Esophagus muscularis mucosa (tissue), 4 donors: Measurements from ENCODE around the gene BMP2K. TPM values are rescaled to one million over a fixed set of nuclear protein-coding genes. Genes with fewer than 3 reads are reported as not detected.

Experiments used
- DNase-seq: peaks from one replicate; pipeline ENCODE4 v3.0.0-alpha.2; 2017; ENCODE audit errors: extremely low spot score
- H3K27ac ChIP-seq, 4 donors: fragments of 200-600 bp; sonication (generic); replicated peaks in 1 of 4; 1 replicate in 3 of 4; 2 replicates in 1 of 4; pipeline ENCODE4 v1.5.1; 2016 to 2019; ENCODE audit warnings: mild to moderate bottlenecking in 1 of 4
- H3K27me3 ChIP-seq, 4 donors: fragments of 200-600 bp; sonication (generic); one replicate each; pipeline versions ENCODE4 v1.5.1 to v1.6.0; 2016 to 2019
- H3K36me3 ChIP-seq, 4 donors: fragments of 200-600 bp; sonication (generic); one replicate each; pipeline ENCODE4 v1.5.1; 2016 to 2019
- H3K4me1 ChIP-seq, 4 donors: fragments of 200-600 bp; sonication (generic); one replicate each; pipeline ENCODE4 v1.5.1; 2016 to 2019
- H3K4me3 ChIP-seq, 4 donors: fragments of 200-600 bp; sonication (generic); 1 replicate in 2 of 4; 2 replicates in 2 of 4; pipeline ENCODE4 v1.5.1; 2016 to 2019; ENCODE audit warnings: mild to moderate bottlenecking in 4 of 4, moderate library complexity in 1 of 4
- H3K9me3 ChIP-seq, 4 donors: fragments of 200-600 bp; sonication (generic); 1 replicate in 3 of 4; 2 replicates in 1 of 4; pipeline ENCODE4 v1.5.1; 2016 to 2019
- CTCF ChIP-seq, 3 experiments: fragments of 200-600 bp in 2 of 3; fragments of 450-650 bp in 1 of 3; sonication (generic) in 2 of 3; IDR thresholded peaks; one replicate each; pipeline ENCODE4 v1.5.1; 2017 to 2019; ENCODE audit warnings: antibody characterized with exemption in 3 of 3, mild to moderate bottlenecking in 2 of 3, moderate library complexity in 1 of 3
- EP300 ChIP-seq: sonication (generic); formaldehyde crosslinking; IDR thresholded peaks from one replicate; pipeline ENCODE4 v1.6.1; 2017; ENCODE audit warnings: antibody characterized with exemption
- POLR2A ChIP-seq: fragments of 450-650 bp; IDR thresholded peaks from one replicate; pipeline ENCODE4 v1.6.1; 2017; ENCODE audit warnings: antibody characterized with exemption, moderate library complexity, mild to moderate bottlenecking, low read depth
- POLR2AphosphoS5 ChIP-seq, 2 donors: sonication (generic); formaldehyde crosslinking; IDR thresholded peaks; one replicate each; pipeline ENCODE4 v1.6.1; 2017; ENCODE audit warnings: antibody characterized with exemption in 2 of 2
- WGBS: methylation state at CpG from one replicate; pipeline ENCODE4 v1.1.5; 2018; 5-methylcytosine and 5-hydroxymethylcytosine counted together
- intact Hi-C: fragments of 100-400 bp; cut with DNase I; formaldehyde crosslinking; loops from one replicate; pipeline ENCODE4 v1.15.1; 2023
- total RNA-seq, 4 donors: library from RNA; depleted of rRNA; stranded (reverse); fragments of >200 nt; gene quantifications; one replicate each; pipeline versions ENCODE4 v1.1.0 to v1.2.1, GENCODE V29; 2016

Gene BMP2K
- total RNA-seq, 4 donors from 2014 or later: 42.5 to 53.0 (median 45.0) TPM

DNA sequence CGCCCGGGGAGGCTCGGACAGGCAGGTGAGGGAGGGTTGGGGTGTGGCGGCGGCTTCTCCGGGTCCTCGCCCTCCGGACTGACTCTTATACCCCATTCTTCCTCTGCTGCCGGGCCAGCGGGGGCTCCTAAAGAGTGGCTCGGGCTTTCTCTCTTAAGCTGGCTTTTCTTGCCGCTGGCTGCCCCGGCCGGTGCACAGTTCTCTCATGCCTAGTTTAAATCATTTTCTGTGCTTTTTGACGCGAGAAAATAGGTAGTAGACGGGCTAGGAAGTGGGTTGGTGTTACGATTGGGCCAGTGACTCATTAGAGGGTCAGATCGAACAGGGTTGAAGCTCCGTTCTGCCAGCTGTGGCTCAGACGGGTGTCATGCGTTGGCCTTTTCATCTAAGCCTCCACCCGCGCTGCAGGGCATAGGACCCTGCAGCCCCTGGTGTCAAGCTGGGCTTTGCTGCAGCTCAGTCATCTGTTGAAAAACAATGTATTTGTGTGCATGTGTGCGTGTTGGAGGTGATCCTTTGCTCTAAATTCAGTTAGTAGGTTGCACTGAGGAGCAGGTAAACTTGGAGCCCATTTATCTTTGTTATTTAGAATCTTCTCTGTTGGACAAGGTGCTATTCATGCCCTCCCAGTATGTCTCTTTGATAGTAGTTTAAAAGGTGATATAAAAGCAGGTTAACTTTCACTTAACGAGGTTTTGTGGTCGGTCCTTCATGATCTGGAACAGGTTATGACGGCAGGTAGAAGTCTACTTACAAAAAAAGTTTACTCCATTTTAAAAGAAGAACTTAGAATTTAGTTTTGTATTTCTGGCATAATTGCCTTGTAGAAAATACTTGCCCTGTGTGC, 802 bp downstream of the BMP2K start:
- H3K27me3 ChIP-seq: no peaks in the 10 kb centered on the region
- peak overlapping the region; percentile 65 to 98 (median 87) for H3K4me3 ChIP-seq
- intact Hi-C loops: loop anchor here (10.0 kb wide), 1 partner anchor 88 kb away; no protein-coding TSS in a partner anchor
- TF ChIP-seq EP300: no peak
- H3K4me1 ChIP-seq: peaks cover 34 to 61% (median 55%) of the 10 kb centered on the region in 4 donors
- WGBS: 4% methylated on average over 20 of the region's 28 CpGs
- no peak for DNase-seq
- H3K36me3 ChIP-seq: no peaks in the 10 kb centered on the region
- H3K27ac ChIP-seq: peak overlapping the region; percentile 96 to 100 (median 98)
- H3K9me3 ChIP-seq: no peaks in the 10 kb centered on the region

- 72% methylated on average over 8 of the region's 8 CpGs for WGBS
- Histone ChIP-seq H3K4me3 (peak overlapping the region; percentile 65 to 98 (median 87)), H3K36me3 (no peaks in the 10 kb centered on the region), H3K4me1 (peaks cover 34 to 63% (median 58%) of the 10 kb centered on the region in 4 donors), H3K9me3 (no peaks in the 10 kb centered on the region), H3K27me3 (no peaks in the 10 kb centered on the region), H3K27ac (peak overlapping the region in 3 of 4 donors; percentile 96 to 100 (median 98))
- DNase-seq: no peak
- TF ChIP-seq POLR2A (no peak), POLR2AphosphoS5 (IDR thresholded peaks at IDR 0.05) (no peak), EP300 (no peak), CTCF (IDR thresholded peaks at IDR 0.05) (no peak)
- intact Hi-C loops: loop anchor here (10.0 kb wide), 1 partner anchor 87 kb away; no protein-coding TSS in a partner anchor
These were observed 1.4 kb downstream of the BMP2K start for GRCh38 chr4:78777576-78777940.

DNA sequence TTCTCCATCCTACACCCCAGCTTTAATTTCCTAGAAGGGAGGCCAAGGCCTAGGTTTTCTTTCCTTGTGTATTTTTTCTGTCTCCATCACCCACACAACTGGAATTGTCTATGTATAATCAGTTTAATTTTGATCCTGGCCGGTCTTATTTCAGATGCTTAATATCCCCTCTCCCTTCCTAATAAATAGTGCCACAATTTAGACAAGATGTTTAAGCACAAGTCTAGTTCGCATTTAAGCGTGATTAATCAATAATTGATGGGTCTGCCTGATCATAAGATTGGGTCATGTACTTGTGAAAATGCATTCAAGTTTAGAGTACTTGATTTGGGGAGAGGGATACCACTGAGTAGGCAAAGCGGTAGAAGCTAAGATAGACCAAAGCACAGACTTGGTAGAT, 2.4 kb downstream of the BMP2K start:
- no peak for DNase-seq
- Histone ChIP-seq H3K36me3 (no peaks in the 10 kb centered on the region), H3K27ac (no peak overlapping the region), H3K27me3 (no peaks in the 10 kb centered on the region), H3K9me3 (no peaks in the 10 kb centered on the region), H3K4me3 (peak overlapping the region in 3 of 4 donors; percentile 77 to 98 (median 97)), H3K4me1 (peaks cover 34 to 66% (median 61%) of the 10 kb centered on the region in 4 donors)
- WGBS: 85% methylated on average over 4 of the region's 4 CpGs
- TF ChIP-seq POLR2AphosphoS5 (IDR thresholded peaks at IDR 0.05) (no peak), EP300 (no peak), CTCF (IDR thresholded peaks at IDR 0.05) (no peak), POLR2A (no peak)
- intact Hi-C loops: loop anchor here (10.0 kb wide), 1 partner anchor 86 kb away; no protein-coding TSS in a partner anchor

- no peaks in the 10 kb centered on the region for H3K9me3 ChIP-seq
- WGBS: 67% methylated on average over 2 of the region's 2 CpGs
- no peaks in the 10 kb centered on the region for H3K27me3 ChIP-seq
- no peak for DNase-seq
- H3K4me3 ChIP-seq: peak overlapping the region in 2 of 4 donors; percentile 97 to 98
- H3K4me1 ChIP-seq: peaks cover 40 to 74% (median 68%) of the 10 kb centered on the region in 4 donors
- H3K36me3 ChIP-seq: no peaks in the 10 kb centered on the region
- intact Hi-C loops: loop anchor here (10.0 kb wide), 1 partner anchor 86 kb away; no protein-coding TSS in a partner anchor
- peak overlapping the region in 1 of 4 donors; percentile 9 for H3K27ac ChIP-seq
- no peak for TF ChIP-seq POLR2AphosphoS5 (IDR thresholded peaks at IDR 0.05)
- no peak for TF ChIP-seq EP300
- no peak for TF ChIP-seq POLR2A
- TF ChIP-seq CTCF (IDR thresholded peaks at IDR 0.05): no peak
These were observed 3.1 kb downstream of the BMP2K start for GRCh38 chr4:78779280-78779679.

GRCh38 chr4:78780093-78780492, 3.9 kb downstream of the BMP2K start:
- no peak overlapping the region for H3K27ac ChIP-seq
- peaks cover 44 to 75% (median 70%) of the 10 kb centered on the region in 4 donors for H3K4me1 ChIP-seq
- H3K36me3 ChIP-seq: no peaks in the 10 kb centered on the region
- H3K9me3 ChIP-seq: no peaks in the 10 kb centered on the region
- H3K4me3 ChIP-seq: no peak overlapping the region
- no peak for DNase-seq
- no peak for TF ChIP-seq CTCF (IDR thresholded peaks at IDR 0.05)
- no peak for TF ChIP-seq EP300
- TF ChIP-seq POLR2AphosphoS5 (IDR thresholded peaks at IDR 0.05): no peak
- TF ChIP-seq POLR2A: no peak
- no peaks in the 10 kb centered on the region for H3K27me3 ChIP-seq
- WGBS: 84% methylated on average over 2 of the region's 2 CpGs
- intact Hi-C loops: no loop called here
